Activated T-helper 1 cell treated with Interleukin-2 at 50 U/mL for 16 hours (primary cell): ENCODE measurements around the gene POLD2.

ENCODE experiments used
- DNase-seq: peaks from one replicate; pipeline ENCODE4 v3.0.0-alpha.2; 2020; ENCODE audit warnings: low read depth

Gene POLD2

DNA sequence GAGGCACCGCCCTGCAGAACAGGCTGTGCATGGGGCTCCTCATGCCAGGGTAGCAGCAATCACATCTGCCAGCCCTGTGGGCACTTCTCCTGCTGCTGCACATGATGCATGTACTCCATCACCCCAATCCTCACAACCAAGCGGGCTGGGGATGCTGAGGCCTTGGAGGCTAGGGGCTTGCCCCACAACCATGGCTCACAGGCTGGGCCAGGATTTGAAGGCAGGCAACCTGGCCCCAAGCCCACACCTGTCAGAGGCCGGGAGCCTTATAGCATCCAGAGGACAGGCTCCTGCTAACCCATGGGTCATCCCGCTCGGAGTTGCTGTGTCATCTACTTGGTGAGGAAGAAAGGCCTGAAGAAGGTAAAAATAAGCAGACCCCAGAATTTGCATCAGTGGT lies 43.2 kb downstream of the POLD2 start:
- no peak for DNase-seq

DNA sequence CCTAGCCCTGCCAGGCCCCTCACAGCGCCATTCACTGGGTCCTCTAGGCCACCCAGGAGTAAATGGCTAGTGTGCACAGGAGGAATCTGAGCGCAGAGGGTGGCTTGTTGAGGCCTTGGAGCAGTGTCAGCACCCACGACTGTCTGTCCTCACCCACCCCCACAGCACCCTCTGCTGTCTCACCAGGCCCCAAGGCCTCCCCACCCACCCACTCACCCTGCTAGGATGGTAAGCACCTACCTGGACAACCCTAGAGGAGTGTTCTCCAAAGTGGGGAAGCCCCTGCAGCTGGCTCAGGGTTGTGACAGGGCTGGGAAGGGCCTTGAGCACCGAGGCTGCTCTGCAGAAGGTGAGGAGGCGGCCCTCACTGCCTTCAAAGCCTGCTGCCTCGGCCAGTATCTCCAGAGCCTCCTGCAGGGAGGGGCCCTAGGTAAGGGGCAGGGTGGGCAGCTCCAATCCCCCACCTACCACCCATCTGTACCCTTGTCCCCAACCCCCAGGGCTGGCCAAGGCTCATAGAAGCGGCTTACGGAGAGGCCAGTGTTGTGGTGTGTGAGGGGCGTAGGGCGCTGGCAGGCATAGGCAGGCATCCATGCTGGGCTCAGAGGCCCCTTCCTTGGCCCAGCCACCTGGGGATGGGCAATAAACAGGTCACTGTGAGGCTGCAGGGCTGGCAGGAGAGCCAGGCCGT lies 43.9 kb downstream of the POLD2 start:
- no peak for DNase-seq

DNA sequence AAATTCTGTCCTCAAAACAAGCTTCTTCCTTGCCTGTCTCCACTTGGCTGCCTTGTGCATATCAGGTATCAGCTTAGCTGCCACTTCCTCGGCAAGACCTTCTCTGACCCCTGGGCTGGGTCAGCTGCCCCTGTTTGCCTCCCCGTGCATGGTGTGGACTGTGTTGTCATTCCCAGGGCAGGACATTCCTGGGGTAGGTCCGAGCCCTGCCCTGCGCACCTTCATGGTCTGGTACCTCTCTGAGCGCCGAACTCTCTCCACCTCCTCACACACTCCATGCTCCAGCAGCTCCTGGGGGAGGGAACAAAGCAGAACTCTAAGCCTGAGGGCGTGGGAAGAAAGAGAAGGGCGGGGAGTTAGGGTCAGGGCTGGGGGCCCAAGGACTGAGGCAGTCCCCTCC lies 44.8 kb downstream of the POLD2 start:
- no peak for DNase-seq

DNA sequence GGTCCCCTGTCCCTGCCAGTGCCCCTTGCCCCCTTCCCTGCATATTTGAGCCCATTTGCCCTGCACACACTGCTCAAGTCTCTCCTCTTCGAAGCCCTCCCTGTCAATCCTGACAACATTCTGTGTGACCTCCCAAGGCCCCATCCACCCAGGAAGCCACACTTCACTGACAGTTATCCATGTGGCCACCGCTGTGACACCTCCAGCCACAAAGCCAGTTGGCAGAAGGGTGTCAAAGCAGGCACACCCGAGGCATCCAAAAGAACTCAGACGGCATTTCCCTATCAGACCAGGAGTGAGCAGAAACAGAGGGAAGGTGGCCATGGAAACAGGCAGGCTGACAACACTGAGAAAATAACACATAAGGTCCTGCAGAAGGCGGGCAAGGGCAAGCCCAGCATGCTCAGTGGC lies 45.7 kb downstream of the POLD2 start:
- no peak for DNase-seq

DNA sequence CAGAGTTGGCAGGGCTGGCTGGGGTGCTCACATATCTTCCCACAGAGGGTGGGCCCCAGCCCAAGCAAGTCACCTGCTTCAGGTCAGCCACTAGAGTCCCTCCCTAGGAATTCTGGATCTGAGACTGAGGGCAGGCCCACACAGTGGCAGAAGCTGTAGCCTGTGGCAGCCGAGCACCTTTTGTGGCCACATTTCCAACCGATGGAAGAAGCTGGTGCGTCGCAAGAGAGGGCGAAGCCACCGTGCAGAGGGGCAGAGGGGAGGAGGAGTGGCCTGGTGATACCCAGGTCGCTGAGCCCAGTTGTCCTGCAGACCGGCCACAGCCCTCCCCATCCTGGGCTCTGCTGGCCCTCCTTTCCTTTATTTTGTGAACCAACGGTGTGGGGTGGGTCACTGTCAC lies 46.3 kb downstream of the POLD2 start:
- no peak for DNase-seq

DNA sequence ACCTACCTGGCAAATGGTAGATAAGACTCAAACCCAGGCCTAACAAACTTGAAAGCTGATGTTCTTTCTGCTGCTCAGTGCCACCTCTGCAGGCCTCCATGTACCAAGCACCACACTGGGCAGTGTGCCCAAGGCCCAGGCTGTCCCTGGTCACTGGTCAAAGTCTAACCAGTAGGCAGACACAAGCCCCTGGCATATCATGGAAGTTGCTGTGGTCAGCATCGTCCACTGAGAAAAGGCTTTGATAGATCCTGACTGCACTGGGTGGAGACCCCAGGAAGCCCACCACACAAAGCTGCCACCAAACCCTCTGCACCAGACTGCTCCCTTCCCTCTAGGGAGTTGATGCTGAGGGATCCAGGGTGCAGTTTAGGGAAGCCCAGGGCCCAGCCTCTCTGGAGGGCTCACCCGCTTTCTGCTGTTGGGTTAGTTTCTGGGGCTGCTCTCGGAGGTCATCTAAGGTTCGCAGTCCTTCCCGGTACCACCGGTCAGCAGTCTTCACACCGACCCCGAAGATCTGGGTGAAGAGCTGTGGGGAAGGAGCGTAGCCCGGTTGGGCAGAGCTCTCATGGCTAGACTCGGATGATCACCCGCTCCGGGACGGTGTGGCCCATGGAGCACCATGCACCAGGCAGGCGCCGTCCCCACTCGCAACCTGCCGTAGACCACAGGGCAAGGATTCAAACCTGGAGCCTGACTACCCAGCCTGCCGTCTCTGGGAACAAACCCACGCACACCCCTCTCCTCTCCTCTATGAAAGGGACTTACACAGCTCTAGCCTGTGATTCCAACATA lies 47.0 kb downstream of the POLD2 start:
- DNase-seq, result no peak

DNA sequence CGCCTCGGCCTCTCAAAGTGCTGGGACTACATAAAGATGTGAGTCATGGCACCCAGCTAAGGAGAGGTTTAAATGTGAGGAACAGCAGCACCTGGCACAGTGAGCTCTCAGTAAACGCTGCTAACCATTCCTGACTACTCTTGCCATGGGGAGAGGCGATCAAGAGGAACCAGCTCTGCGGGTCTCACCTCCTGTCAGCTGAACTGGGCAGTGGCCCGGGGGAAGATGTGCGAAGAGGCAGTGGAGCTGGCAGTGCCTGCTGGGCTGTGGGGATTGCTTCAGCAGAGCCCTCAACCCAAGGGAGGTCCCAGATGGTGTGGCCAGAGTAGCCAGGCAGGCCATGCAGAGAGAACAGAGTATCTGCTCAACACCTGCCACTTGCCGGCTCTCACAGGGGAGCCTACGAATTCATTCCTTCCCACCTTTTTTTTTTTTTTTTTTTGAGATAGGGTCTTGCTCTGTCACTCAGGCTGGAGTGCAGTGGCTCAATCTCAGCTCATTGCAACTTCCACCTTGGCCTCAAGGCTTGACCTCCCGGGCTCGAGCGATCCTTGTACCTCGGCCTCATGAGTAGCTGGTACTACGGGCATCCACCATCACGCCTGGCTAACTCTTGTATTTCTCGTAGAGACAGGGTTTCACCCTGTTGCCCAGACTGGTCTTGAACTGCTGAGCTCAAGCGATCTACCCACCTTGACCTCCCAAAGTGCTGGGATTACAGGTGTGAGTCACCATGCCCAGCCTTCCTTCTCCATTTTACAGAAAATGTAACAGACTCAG lies 47.9 kb downstream of the POLD2 start:
- no peak for DNase-seq

DNA sequence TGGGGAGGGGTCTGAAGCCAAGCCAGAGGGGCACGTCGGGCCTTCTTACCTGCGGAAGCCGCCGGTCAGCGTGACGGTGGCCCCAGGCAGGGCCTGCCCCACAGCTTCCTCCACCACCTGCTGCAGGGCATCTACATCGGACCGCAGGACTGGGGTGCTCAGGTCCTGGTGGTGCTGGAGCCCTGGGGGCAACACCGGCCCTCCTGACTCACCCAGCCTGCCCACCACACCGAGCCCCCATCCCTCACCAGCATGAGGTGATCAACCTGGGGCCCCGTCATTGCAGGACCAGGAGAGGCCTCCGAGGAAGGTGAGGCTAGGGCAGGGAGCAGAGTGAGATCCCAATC lies 49.0 kb downstream of the POLD2 start:
- DNase-seq, result no peak

DNA sequence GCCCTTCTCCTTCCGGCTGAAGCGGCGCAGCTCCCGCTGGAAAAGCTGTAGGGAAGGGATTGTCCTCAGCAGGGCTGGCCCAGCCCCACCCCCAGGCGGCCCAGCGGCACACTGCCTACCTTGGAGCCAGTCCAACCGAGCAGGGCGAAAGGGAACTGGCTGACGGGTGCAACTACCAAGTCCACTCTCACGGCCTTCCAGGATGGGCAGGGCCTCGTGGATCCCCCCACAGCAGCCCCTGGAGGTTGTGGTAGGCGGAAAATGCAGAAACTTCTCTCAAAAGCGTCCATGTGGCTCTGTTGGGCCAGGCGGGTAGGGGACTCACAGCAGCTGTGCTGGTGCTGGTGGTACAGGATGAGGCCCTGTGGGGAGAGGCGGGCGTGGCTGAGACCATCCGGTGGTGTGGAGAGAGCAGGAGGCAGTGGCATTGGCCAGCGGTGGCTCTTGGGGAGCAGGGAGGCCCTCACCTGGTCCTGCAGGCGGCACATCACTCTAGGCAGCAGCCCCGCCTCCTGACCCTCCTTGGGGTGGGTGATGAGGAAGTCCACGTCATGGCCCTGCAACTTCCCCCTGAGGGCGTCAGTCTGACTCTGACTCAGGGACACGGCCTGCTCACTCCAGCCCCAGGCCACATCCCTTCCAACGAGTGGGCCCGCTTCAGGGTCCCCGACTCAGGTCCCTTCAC lies 49.5 kb downstream of the POLD2 start:
- no peak for DNase-seq

DNA sequence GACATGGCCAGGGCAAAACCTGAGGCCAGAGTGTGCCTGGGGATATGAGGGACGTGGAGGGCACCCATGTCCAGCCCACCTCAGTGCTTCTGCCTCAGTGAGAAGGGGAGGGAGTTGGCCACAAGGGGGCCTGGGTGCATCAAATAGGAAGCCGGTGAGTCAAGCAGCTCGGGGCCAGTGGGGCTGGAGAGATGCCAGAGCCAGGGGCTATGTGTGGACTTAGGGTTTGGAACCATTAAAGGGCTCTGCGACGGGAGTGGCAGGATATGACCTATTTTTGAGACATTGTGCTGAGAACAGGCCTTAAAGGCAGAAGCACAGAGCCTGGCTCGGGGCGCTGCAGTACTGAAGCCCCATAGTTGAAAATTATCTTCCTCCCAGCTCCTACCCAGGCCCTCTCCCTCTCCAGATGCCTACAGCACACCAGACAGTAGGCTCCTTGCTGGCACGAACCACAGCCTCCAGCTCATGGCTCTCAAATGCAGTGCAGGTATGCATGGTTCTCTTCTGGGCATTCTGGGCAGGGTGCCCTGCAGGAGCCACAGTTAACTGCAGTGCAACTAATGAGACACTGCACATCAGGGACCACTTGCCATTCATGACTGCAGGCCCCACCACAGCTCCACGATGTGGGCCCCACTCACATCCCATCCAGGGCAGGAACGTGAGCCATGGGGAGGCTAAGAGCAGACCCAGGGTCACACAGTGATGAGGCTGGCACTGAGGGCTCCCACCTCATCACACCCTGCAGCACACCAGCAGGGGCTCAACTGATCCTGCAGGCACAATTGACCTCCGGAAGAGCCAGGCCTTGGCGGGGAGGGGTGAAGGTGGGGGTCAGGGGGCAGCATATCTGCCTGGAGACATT lies 50.8 kb downstream of the POLD2 start:
- DNase-seq, result no peak

DNA sequence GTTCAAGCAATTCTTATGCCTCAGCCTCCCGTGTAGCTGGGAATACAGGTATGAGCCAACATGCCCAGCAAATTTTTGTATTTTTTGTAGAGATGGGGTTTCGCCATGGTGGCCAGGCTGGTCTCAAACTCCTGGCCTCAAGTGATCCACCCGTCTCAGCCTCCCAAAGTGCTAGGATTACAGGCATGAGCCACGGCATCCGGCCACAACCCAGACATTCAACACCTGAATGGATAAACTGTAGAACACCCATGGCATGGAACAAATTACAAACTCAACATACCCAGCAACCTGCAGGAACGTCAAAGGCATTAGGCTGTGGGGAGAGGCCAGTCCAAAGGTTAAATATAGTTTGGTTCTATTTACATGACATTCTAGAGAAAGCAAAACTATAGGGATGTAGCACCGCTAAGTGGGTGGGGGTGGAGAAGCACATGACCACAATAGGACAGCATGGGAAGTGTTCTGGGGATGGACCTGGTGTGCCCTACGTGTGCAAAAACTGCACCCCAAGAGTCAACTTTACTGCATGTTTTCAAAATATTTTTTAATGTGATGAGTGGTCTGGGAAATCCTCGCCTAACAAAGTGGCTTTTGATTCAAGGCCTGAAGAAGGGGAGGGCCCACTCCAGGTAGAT lies 51.5 kb downstream of the POLD2 start:
- no peak for DNase-seq

DNA sequence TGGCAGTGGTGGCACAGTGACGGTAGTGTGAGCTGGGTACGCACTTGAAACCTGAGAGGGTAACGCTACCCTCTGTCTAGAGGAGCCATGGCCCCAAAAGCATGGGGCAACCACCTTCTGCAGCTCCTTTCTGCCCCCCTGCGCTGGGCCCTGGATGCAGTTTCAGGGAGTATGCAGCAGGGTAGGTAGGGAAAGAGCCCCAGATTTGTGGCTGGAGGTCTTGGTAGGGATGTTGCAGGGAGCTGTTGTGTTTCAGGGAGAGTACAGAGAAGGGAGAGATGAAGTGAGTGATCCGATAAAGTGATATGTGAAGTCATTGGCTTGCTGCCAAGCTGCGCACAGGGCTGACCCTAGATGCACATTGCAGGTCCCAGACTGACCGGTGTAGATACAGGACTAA lies 55.3 kb downstream of the POLD2 start:
- no peak for DNase-seq

DNA sequence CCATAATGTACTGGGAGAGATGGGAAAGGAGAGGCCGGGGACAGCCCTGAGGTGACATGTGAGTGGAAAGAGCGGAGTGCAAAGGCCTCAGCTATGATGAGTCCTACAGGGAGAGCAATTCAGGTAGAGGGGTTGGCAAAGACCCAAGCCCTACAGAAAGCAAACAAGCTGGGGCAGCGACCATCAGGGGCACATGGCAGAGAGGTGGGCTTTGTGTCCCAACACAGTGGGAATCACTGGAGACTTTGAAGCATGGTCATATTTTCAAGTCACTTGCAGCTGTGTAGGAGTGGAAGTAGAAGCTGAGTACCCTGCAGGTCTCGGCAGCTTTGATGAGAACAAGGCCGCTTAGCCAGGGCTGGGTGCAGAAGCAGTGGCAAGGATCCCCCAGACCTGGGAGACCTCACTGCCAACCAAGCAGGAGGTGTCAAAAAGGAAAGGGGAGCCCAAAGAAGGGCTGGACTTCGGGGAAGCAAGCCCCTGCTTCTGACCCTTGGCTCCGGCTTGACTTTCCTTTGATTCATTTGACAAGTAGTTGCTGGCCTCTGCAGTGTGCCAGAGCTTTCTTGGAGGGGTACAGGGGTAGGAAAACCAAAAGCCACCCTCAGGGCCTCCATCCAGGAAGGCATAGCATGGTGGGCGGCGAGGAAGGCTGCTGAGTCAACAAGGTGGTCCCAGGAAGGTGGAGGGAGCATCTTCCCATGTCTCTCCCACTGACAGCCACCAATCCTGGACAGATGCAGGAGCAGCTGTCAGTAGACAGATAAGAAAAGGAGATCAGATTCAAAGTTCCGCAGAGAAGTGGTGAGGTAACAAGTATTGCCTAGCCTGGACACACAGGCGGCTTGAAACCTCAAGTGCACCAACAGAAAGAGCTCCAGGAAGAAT lies 56.0 kb downstream of the POLD2 start:
- no peak for DNase-seq

DNA sequence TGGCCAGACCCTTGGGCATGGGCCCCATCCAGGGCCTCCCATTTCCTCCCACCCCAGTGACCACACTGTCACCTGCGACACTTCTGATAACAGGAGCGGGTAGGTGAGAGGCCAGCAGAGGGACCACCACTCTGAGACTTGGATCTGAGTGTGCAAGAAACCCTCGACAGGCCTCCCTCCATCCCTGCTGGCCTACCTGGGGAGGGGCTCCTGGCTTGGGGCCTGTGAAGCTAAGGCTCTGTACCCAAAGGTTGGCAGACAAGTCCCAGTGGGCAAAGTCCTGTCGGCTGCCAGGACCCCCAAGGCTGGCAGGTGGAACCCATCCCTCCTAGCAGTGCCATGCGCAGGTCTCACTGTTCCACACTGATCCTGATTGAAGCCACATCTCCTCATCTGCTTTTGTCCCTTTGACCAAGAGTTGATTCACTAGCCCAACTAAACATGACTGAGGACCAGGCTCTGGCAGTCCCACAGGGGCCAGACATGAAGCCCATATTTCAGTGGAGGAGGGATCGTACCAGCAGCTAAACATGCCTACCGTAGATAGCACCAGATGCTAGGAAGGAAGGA lies 56.8 kb downstream of the POLD2 start:
- no peak for DNase-seq

DNA sequence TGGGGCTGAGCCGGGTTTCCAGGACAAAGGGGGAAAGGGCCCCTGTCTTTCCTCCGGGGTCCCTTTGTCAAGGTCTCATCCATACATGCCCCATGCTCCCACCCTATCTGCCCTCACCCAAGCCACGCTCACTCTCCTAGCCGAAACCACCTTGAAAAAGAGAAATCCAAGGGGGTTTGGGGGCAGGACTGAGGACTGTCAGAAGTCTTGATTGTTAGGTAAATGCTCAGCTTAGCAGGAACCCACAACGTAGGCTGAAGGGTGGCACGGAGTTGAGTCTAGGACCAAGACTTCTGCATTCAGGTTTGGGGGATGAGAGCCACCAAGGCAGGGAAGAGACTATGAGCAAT lies 57.3 kb downstream of the POLD2 start:
- DNase-seq, result no peak

DNA sequence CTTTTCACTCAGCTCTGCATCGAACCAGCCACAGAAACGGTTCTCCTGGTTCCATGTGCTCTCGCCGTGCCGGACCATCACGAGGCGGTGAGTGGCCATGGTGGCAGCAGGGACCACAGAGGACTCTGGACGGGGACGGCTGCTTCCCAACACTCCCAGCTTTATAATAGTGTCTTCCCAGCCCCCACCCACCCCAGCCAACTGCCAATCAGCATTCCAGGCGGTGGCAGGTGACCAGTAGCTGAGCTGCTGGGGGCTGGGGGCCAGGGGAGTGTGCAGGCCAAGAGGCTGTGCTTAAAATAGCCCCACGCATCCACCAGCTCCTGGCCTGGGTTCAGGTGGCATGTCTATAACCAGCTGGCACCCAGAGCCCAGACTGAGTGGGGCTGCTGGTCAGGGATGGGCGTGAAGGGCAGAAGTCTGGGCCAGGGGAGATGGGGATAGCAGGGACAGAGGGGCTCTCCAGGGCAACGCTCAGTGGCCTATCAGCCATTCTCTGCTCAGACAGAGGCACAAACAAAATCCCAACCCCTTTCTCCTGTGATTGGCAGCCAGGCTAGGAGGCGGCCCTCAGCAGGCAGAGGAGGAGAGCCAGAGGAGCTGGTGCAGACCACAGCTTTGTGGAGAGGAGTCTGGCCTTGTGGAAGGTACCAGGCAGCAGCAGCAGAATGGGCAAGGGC lies 57.8 kb downstream of the POLD2 start, which contains the start of gene PGAM2:
PGAM2 (minus strand) TSS at position 137 of the 680 bp plus-strand sequence; CDS start at position 99, 38 bp downstream.
- no peak for DNase-seq

DNA sequence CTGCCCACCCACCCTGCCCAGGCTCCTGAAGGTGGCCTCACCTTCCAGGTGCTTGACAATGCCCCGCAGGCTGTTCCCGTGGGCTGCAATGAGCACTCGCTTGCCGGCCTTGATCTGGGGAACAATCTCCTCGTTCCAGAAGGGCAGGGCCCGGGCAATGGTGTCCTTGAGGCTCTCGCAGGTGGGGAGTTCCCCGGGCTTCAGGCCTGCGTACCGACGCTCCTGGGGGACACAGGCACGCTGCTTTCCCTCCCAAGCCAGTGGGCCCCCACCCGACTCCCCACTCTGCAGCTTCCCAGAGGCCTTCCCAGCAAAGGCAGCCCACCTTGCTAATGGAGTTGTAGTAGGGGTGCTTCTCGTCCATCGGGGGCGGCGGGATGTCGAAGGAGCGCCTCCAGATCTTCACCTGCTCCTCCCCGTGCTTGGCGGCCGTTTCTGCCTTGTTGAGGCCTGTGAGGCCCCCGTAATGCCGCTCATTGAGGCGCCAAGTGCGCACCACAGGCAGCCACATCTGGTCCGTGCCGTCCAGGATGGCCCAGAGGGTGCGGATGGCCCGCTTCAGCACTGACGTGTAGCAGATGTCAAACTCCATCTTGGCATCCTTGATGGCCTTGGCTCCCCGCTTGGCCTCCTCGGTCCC lies 58.4 kb downstream of the POLD2 start:
- no peak for DNase-seq
